ENCODE data around the gene GLT1D1. TPM values are rescaled to one million over a fixed set of nuclear protein-coding genes. Genes with fewer than 3 reads are reported as not detected.

Gene GLT1D1
- total RNA-seq, 4 donors from 2014 or later = not detected

- no peak for DNase-seq
- 53 to 60% methylated on average over 11 to 13 of the region's 13 CpGs for WGBS, 2 donors (ENCODE audit: low coverage in 1 of 2)
- H3K4me1 ChIP-seq = peaks cover 10 to 63% (median 18%) of the 10 kb centered on the region in 4 donors
- in situ Hi-C loops (cut with MboI; ENCODE audit: low pct_ligation_motif_present in 1 of 4, low pct_unique_long_range_greater_than_20kb in 1 of 4, low sequenced_read_pairs in 3 of 4) = no loop called here
- intact Hi-C loops (cut with DNase I; ENCODE audit: low total_unique reads) = no loop called here
- no peaks in the 10 kb centered on the region for H3K9me3 ChIP-seq
- H3K4me3 ChIP-seq = no peak overlapping the region
- H3K27me3 ChIP-seq = no peaks in the 10 kb centered on the region
- H3K36me3 ChIP-seq = no peaks in the 10 kb centered on the region
- peak overlapping the region; percentile 19 to 64 (median 56) for H3K27ac ChIP-seq
- TF ChIP-seq POLR2AphosphoS5 (IDR thresholded peaks at IDR 0.05) (no peak), CTCF (IDR thresholded peaks at IDR 0.05) (no peak), POLR2A (IDR thresholded peaks at IDR 0.05) (no peak), EP300 (IDR thresholded peaks at IDR 0.05; ENCODE audit: low read depth) (no peak)
Measured at GRCh38 chr12:128818065-128819022, 34.9 kb upstream of the GLT1D1 start.

- H3K27me3 ChIP-seq = no peaks in the 10 kb centered on the region
- no peaks in the 10 kb centered on the region for H3K9me3 ChIP-seq
- 88 to 91% methylated on average over 9 to 16 of the region's 16 CpGs for WGBS, 2 donors (ENCODE audit: low coverage in 1 of 2)
- no peak overlapping the region for H3K4me3 ChIP-seq
- H3K4me1 ChIP-seq = peaks cover 10 to 65% (median 20%) of the 10 kb centered on the region in 4 donors
- no peak for TF ChIP-seq POLR2AphosphoS5 (IDR thresholded peaks at IDR 0.05)
- no peak for TF ChIP-seq EP300 (IDR thresholded peaks at IDR 0.05; ENCODE audit: low read depth)
- TF ChIP-seq POLR2A (IDR thresholded peaks at IDR 0.05) = no peak
- no peak for TF ChIP-seq CTCF (IDR thresholded peaks at IDR 0.05)
- peak overlapping the region in 1 of 4 donors; percentile 60 for H3K27ac ChIP-seq
- intact Hi-C loops (cut with DNase I; ENCODE audit: low total_unique reads) = no loop called here
- DNase-seq = no peak
- H3K36me3 ChIP-seq = no peaks in the 10 kb centered on the region
- in situ Hi-C loops (cut with MboI; ENCODE audit: low pct_ligation_motif_present in 1 of 4, low pct_unique_long_range_greater_than_20kb in 1 of 4, low sequenced_read_pairs in 3 of 4) = no loop called here
Measured at GRCh38 chr12:128819293-128820144, 33.8 kb upstream of the GLT1D1 start.

GRCh38 chr12:128820253-128820652 lies 33.0 kb upstream of the GLT1D1 start:
- H3K4me1 ChIP-seq = peaks cover 10 to 69% (median 21%) of the 10 kb centered on the region in 4 donors
- intact Hi-C loops (cut with DNase I; ENCODE audit: low total_unique reads) = no loop called here
- WGBS, 2 donors (ENCODE audit: low coverage in 1 of 2) = 82 to 91% methylated on average over 5 to 6 of the region's 6 CpGs

More at GRCh38 chr12:128820253-128820652, 33.0 kb upstream of the GLT1D1 start:
- no peak for DNase-seq
- TF ChIP-seq EP300 (IDR thresholded peaks at IDR 0.05; ENCODE audit: low read depth) (no peak), POLR2A (IDR thresholded peaks at IDR 0.05) (no peak), POLR2AphosphoS5 (IDR thresholded peaks at IDR 0.05) (no peak), CTCF (IDR thresholded peaks at IDR 0.05) (no peak)
- Histone ChIP-seq H3K4me3 (no peak overlapping the region), H3K9me3 (no peaks in the 10 kb centered on the region), H3K27me3 (no peaks in the 10 kb centered on the region), H3K27ac (peak overlapping the region in 2 of 4 donors; percentile 22 to 32), H3K36me3 (no peaks in the 10 kb centered on the region)
- in situ Hi-C loops (cut with MboI; ENCODE audit: low pct_ligation_motif_present in 1 of 4, low pct_unique_long_range_greater_than_20kb in 1 of 4, low sequenced_read_pairs in 3 of 4) = no loop called here

Measured in transverse colon (tissue), 4 donors.